Activated CD4-positive, alpha-beta T cell treated with anti-CD3 and anti-CD28 coated beads for 36 hours (primary cell): Measurements from ENCODE around the gene PPP2R3C. TPM values are rescaled to one million over a fixed set of nuclear protein-coding genes. Genes with fewer than 3 reads are reported as not detected.
"Not testable (repeated sequence)": the region's sequence is repeated elsewhere in the genome, so short reads cannot be mapped to it uniquely, and the experiment has no call there.

Source experiments
- ATAC-seq: fragments of 200-7000 bp; cut with Tn5 transposase; one replicate; pipeline ENCODE4 v1.10.0; 2021; ENCODE audit warnings: mild to moderate bottlenecking, moderate library complexity
- CTCF ChIA-PET: fragments of 350-600 bp; sonication (Branson Sonifier 250); formaldehyde crosslinking; loops from one replicate; lab custom pipeline; 2021; ENCODE audit warnings: antibody characterized with exemption; lab: Charles Lee
- POLR2A ChIA-PET: fragments of 350-600 bp; sonication (Branson Sonifier 250); formaldehyde crosslinking; loops from one replicate; lab custom pipeline; 2021; ENCODE audit warnings: antibody characterized with exemption, inconsistent platforms; lab: Charles Lee
- DNase-seq: peaks from one replicate; pipeline ENCODE4 v3.0.0-alpha.2; 2020
- H3K27ac Mint-ChIP-seq: one replicate; pipeline ENCODE4 v1.8.0; 2021; ENCODE audit warnings: mixed read lengths
- H3K27me3 Mint-ChIP-seq: one replicate; pipeline ENCODE4 v1.8.0; 2021; ENCODE audit warnings: mixed read lengths
- H3K36me3 Mint-ChIP-seq: one replicate; pipeline ENCODE4 v1.8.0; 2021; ENCODE audit warnings: low read depth, mixed read lengths
- H3K4me1 Mint-ChIP-seq: one replicate; pipeline ENCODE4 v1.8.0; 2021; ENCODE audit warnings: mixed read lengths
- H3K4me3 Mint-ChIP-seq: one replicate; pipeline ENCODE4 v1.8.0; 2021; ENCODE audit warnings: mild to moderate bottlenecking, moderate library complexity, mixed read lengths
- H3K9me3 Mint-ChIP-seq: one replicate; pipeline ENCODE4 v1.8.0; 2021; ENCODE audit warnings: low read depth, mixed read lengths
- intact Hi-C, 2 experiments: fragments of 100-400 bp; cut with DNase I in 1 of 2; cut with micrococcal nuclease in 1 of 2; formaldehyde crosslinking; loops; one replicate each; pipeline versions ENCODE4 v1.14.2 to v1.15.1; 2022 to 2024; cut with DNase I, micrococcal nuclease
- total RNA-seq, 2 experiments: library from RNA; stranded (reverse); gene quantifications; one replicate each; pipeline ENCODE4 v1.2.3, GENCODE V29; 2021

The PPP2R3C gene
- total RNA-seq, 2 experiments from 2014 or later, result 43.8 to 53.5 TPM

- ChIA-PET POLR2A (no interaction called here), CTCF (interaction anchor here (0.6 to 2.0 kb wide), 7 partner anchors 12 to 259 kb away, joined by 3 to 15 read pairs (median 4); no protein-coding TSS in a partner anchor)
- Mint-ChIP-seq H3K27ac (no peak overlapping the region), H3K36me3 (peaks cover 18% of the 10 kb centered on the region), H3K9me3 (no peaks in the 10 kb centered on the region), H3K4me3 (no peak overlapping the region), H3K27me3 (no peaks in the 10 kb centered on the region), H3K4me1 (peaks cover 32% of the 10 kb centered on the region)
- DNase-seq, result no peak
- ATAC-seq, result no peak
- intact Hi-C loops, result no loop called here
These were observed 32.2 kb upstream of the PPP2R3C start for GRCh38 chr14:35154016-35154415.

GRCh38 chr14:35152531-35152930 lies 30.7 kb upstream of the PPP2R3C start:
- DNase-seq, POLR2A ChIA-PET, H3K4me3 Mint-ChIP-seq, H3K27ac Mint-ChIP-seq, intact Hi-C loops, H3K27me3 Mint-ChIP-seq, CTCF ChIA-PET, H3K9me3 Mint-ChIP-seq, ATAC-seq: not testable (repeated sequence)
- peaks cover 29% of the 10 kb centered on the region for H3K4me1 Mint-ChIP-seq
- H3K36me3 Mint-ChIP-seq, result peaks cover 17% of the 10 kb centered on the region

GRCh38 chr14:35149239-35149638 lies 27.4 kb upstream of the PPP2R3C start:
- Mint-ChIP-seq H3K4me1 (peaks cover 12% of the 10 kb centered on the region), H3K27ac (no peak overlapping the region), H3K4me3 (no peak overlapping the region), H3K36me3 (peaks cover 23% of the 10 kb centered on the region), H3K27me3 (no peaks in the 10 kb centered on the region), H3K9me3 (no peaks in the 10 kb centered on the region)
- POLR2A ChIA-PET, result no interaction called here
- DNase-seq, result no peak
- CTCF ChIA-PET, result interaction anchor here (2.9 kb wide), 1 partner anchor 9 kb away, joined by 23 read pairs; no protein-coding TSS in a partner anchor
- intact Hi-C loops, result no loop called here
- no peak for ATAC-seq

- Mint-ChIP-seq H3K4me1 (peaks cover 6% of the 10 kb centered on the region), H3K27ac (no peak overlapping the region), H3K4me3 (no peak overlapping the region), H3K9me3 (no peaks in the 10 kb centered on the region), H3K36me3 (peaks cover 24% of the 10 kb centered on the region), H3K27me3 (no peaks in the 10 kb centered on the region)
- intact Hi-C loops, result no loop called here
- ChIA-PET CTCF (interaction anchor here (1.0 to 16.5 kb wide), 2 partner anchors 222 to 269 kb away, joined by 3 to 260 read pairs; no protein-coding TSS in a partner anchor), POLR2A (interaction anchor here (0.7 kb wide), 1 partner anchor 82 kb away, joined by 5 read pairs; no protein-coding TSS in a partner anchor)
- DNase-seq (no peak), ATAC-seq (no peak)
These were observed 25.9 kb upstream of the PPP2R3C start for GRCh38 chr14:35147711-35148110.

- POLR2A ChIA-PET, result no interaction called here
- Mint-ChIP-seq H3K9me3 (no peaks in the 10 kb centered on the region), H3K4me1 (peaks cover 6% of the 10 kb centered on the region), H3K27me3 (no peaks in the 10 kb centered on the region), H3K4me3 (no peak overlapping the region), H3K36me3 (peaks cover 22% of the 10 kb centered on the region), H3K27ac (no peak overlapping the region)
- intact Hi-C loops, result no loop called here
- CTCF ChIA-PET, result interaction anchor here (1.0 to 16.5 kb wide), 2 partner anchors 223 to 269 kb away, joined by 3 to 260 read pairs; no protein-coding TSS in a partner anchor
- DNase-seq (no peak), ATAC-seq (no peak)
These were observed 25.4 kb upstream of the PPP2R3C start for GRCh38 chr14:35147186-35147585.

- H3K36me3 Mint-ChIP-seq, result peaks cover 19% of the 10 kb centered on the region
- intact Hi-C loops, result no loop called here
- peaks cover 6% of the 10 kb centered on the region for H3K4me1 Mint-ChIP-seq
- H3K9me3 Mint-ChIP-seq, result no peaks in the 10 kb centered on the region
- ATAC-seq, result no peak
- CTCF ChIA-PET, result interaction anchor here (0.6 to 16.5 kb wide), 6 partner anchors 66 to 269 kb away, joined by 3 to 260 read pairs (median 4); partner anchors contain the start of gene NFKBIA
- no peak for DNase-seq
- no peak overlapping the region for H3K4me3 Mint-ChIP-seq
- no peak overlapping the region for H3K27ac Mint-ChIP-seq
- POLR2A ChIA-PET, result no interaction called here
- no peaks in the 10 kb centered on the region for H3K27me3 Mint-ChIP-seq
These were observed 24.9 kb upstream of the PPP2R3C start for GRCh38 chr14:35146711-35147149.

GRCh38 chr14:35144029-35144428 lies 22.2 kb upstream of the PPP2R3C start:
- H3K9me3 Mint-ChIP-seq, result no peaks in the 10 kb centered on the region
- H3K4me1 Mint-ChIP-seq, result peaks cover 8% of the 10 kb centered on the region
- CTCF ChIA-PET, result interaction anchor here (0.9 to 16.5 kb wide), 7 partner anchors 11 to 272 kb away, joined by 3 to 260 read pairs (median 3); partner anchors contain the start of gene NFKBIA
- peaks cover 19% of the 10 kb centered on the region for H3K36me3 Mint-ChIP-seq
- POLR2A ChIA-PET, result interaction anchor here (0.5 to 1.4 kb wide), 3 partner anchors 12 to 261 kb away, joined by 3 read pairs; partner anchors contain the start of gene NFKBIA
- DNase-seq, result no peak
- no peak for ATAC-seq
- H3K27ac Mint-ChIP-seq, result no peak overlapping the region
- no peak overlapping the region for H3K4me3 Mint-ChIP-seq
- no peaks in the 10 kb centered on the region for H3K27me3 Mint-ChIP-seq
- intact Hi-C loops, result loop anchor here (5.0 kb wide), 3 partner anchors 83 to 188 kb away; no protein-coding TSS in a partner anchor

GRCh38 chr14:35140718-35141581 lies 19.2 kb upstream of the PPP2R3C start:
- Mint-ChIP-seq H3K36me3 (peaks cover 16% of the 10 kb centered on the region), H3K27me3 (no peaks in the 10 kb centered on the region), H3K4me3 (no peak overlapping the region), H3K9me3 (no peaks in the 10 kb centered on the region), H3K4me1 (peaks cover 14% of the 10 kb centered on the region), H3K27ac (no peak overlapping the region)
- ATAC-seq (no peak), DNase-seq (no peak)
- POLR2A ChIA-PET, result interaction anchor here (0.6 to 1.9 kb wide), 4 partner anchors 23 to 275 kb away, joined by 3 to 12 read pairs (median 6); no protein-coding TSS in a partner anchor
- CTCF ChIA-PET, result interaction anchor here (0.6 to 16.5 kb wide), 38 partner anchors 10 to 548 kb away, joined by 3 to 260 read pairs (median 5); partner anchors contain the start of genes NFKBIA, PPP2R3C and PSMA6
- intact Hi-C loops, result loop anchor here (1.0 to 5.0 kb wide), 8 partner anchors 86 to 281 kb away; no protein-coding TSS in a partner anchor

GRCh38 chr14:35138585-35138984 lies 16.8 kb upstream of the PPP2R3C start:
- intact Hi-C loops, result loop anchor here in 1 of 2 experiments (2.0 kb wide), 1 partner anchor 548 kb away; no protein-coding TSS in a partner anchor
- CTCF ChIA-PET, result interaction anchor here (0.8 to 16.5 kb wide), 3 partner anchors 87 to 462 kb away, joined by 3 to 260 read pairs (median 15); no protein-coding TSS in a partner anchor
- ATAC-seq, result no peak
- Mint-ChIP-seq H3K4me3 (no peak overlapping the region), H3K27ac (no peak overlapping the region), H3K36me3 (peaks cover 18% of the 10 kb centered on the region), H3K27me3 (no peaks in the 10 kb centered on the region), H3K9me3 (no peaks in the 10 kb centered on the region), H3K4me1 (peaks cover 18% of the 10 kb centered on the region)
- POLR2A ChIA-PET, result no interaction called here
- no peak for DNase-seq

- H3K27ac Mint-ChIP-seq, result peak overlapping the region; percentile 1
- H3K9me3 Mint-ChIP-seq, result no peaks in the 10 kb centered on the region
- H3K27me3 Mint-ChIP-seq, result no peaks in the 10 kb centered on the region
- DNase-seq, result no peak
- H3K4me1 Mint-ChIP-seq, result peaks cover 17% of the 10 kb centered on the region
- H3K4me3 Mint-ChIP-seq, result no peak overlapping the region
- ChIA-PET POLR2A (interaction anchor here (0.8 kb wide), 1 partner anchor 282 kb away, joined by 4 read pairs; no protein-coding TSS in a partner anchor), CTCF (interaction anchor here (0.6 to 16.5 kb wide), 3 partner anchors 8 to 558 kb away, joined by 4 to 260 read pairs (median 6); no protein-coding TSS in a partner anchor)
- H3K36me3 Mint-ChIP-seq, result peaks cover 30% of the 10 kb centered on the region
- ATAC-seq, result no peak
- intact Hi-C loops, result no loop called here
These were observed 12.7 kb upstream of the PPP2R3C start for GRCh38 chr14:35134329-35135123.
